ENCODE measurements around the gene KLHL13.

DNA sequence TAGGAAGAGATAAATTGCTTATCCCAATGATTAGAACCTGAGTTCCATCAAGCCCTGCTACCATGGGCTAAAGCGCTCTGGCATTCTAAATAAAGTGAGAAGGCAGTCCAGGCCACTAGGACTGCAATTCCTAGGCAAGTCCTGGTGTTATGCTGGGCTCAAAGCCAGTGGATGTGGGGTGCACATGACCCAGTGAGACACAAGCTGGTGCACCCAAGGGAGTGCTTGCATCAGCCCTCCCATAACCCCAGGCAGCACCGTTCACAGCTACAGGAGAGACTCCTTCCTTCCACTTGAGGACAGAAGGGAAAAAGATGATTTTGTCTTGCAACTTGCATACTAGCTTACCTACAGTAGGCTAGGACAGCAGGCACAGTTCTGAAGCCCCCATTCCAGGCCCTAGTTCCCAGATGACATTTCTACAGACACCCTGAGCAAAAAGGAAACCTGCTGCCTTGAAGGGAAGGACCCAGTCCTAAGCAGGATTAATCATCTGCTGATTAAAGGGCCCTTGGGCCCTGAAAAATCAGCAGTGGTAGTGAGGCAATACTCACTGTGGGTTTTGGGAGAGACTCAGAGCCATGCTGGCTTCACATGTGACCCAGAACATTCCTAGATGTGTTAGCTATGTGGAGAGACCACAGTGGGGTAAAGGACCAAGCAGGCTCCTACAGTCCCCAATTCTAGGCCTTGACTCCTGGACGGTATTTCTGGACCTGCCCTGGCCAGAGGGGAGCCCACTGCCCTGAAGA is 77.8 kb downstream of the KLHL13 start:
- TF ChIP-seq, protein P1, sequence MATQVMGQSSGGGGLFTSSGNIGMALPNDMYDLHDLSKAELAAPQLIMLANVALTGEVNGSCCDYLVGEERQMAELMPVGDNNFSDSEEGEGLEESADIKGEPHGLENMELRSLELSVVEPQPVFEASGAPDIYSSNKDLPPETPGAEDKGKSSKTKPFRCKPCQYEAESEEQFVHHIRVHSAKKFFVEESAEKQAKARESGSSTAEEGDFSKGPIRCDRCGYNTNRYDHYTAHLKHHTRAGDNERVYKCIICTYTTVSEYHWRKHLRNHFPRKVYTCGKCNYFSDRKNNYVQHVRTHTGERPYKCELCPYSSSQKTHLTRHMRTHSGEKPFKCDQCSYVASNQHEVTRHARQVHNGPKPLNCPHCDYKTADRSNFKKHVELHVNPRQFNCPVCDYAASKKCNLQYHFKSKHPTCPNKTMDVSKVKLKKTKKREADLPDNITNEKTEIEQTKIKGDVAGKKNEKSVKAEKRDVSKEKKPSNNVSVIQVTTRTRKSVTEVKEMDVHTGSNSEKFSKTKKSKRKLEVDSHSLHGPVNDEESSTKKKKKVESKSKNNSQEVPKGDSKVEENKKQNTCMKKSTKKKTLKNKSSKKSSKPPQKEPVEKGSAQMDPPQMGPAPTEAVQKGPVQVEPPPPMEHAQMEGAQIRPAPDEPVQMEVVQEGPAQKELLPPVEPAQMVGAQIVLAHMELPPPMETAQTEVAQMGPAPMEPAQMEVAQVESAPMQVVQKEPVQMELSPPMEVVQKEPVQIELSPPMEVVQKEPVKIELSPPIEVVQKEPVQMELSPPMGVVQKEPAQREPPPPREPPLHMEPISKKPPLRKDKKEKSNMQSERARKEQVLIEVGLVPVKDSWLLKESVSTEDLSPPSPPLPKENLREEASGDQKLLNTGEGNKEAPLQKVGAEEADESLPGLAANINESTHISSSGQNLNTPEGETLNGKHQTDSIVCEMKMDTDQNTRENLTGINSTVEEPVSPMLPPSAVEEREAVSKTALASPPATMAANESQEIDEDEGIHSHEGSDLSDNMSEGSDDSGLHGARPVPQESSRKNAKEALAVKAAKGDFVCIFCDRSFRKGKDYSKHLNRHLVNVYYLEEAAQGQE (IDR thresholded peaks at IDR 0.05; ENCODE audit: low read depth): no peak
- no peak for TF ChIP-seq POLR2AphosphoS5 (IDR thresholded peaks at IDR 0.05; ENCODE audit: low read depth, low read length)
- TF ChIP-seq, protein P2, sequence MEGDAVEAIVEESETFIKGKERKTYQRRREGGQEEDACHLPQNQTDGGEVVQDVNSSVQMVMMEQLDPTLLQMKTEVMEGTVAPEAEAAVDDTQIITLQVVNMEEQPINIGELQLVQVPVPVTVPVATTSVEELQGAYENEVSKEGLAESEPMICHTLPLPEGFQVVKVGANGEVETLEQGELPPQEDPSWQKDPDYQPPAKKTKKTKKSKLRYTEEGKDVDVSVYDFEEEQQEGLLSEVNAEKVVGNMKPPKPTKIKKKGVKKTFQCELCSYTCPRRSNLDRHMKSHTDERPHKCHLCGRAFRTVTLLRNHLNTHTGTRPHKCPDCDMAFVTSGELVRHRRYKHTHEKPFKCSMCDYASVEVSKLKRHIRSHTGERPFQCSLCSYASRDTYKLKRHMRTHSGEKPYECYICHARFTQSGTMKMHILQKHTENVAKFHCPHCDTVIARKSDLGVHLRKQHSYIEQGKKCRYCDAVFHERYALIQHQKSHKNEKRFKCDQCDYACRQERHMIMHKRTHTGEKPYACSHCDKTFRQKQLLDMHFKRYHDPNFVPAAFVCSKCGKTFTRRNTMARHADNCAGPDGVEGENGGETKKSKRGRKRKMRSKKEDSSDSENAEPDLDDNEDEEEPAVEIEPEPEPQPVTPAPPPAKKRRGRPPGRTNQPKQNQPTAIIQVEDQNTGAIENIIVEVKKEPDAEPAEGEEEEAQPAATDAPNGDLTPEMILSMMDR (IDR thresholded peaks at IDR 0.05 in 2 of 3, conservative IDR thresholded peaks at IDR 0.05 in 1 of 3; ENCODE audit: borderline replicate concordance in 1 of 3, insufficient read depth in 1 of 3, low read depth in 2 of 3, low read length in 2 of 3): no peak

Measured in HCT116 (cell line).